Measurements from ENCODE around the gene RPL38. TPM values are rescaled to one million over a fixed set of nuclear protein-coding genes. Genes with fewer than 3 reads are reported as not detected.

Gene RPL38
- total and polyA plus RNA-seq, 2 experiments from 2014 or later, result 176 to 986 TPM

DNA sequence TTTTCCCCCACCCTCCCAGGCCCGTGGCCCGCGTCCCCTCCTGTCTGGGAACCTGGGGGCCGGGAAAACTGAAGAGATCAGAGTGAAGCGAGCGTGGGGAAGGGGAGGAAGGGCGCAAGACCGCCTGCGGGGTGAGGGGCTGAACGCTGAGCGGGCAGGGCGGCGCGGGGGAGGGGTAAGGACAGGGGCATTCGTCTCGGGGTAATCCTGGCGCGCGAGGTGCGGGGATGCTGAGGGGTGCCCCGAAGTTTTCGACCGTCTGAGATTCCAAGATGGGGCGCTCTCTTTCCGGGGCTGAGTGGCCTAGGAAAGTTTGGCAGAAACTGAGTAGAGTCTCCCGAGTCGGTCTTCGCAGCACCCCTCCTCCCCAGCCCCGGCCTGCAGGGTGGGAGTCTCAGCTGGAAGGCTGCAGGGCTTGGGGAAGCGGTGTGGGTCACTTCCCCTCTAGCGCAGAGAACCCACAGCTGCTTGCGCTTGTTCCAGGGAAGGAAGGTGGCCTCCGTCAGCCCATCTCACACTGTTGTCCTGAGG, 10.4 kb downstream of the RPL38 start:
- 27 to 53% methylated on average over 10 to 33 of the region's 33 CpGs for WGBS, 2 experiments (ENCODE audit: low coverage in 1 of 2, low lambda C conversion rate in 2 of 2, missing lambda C conversion rate in 2 of 2)
- Histone ChIP-seq H3K9me2 (ENCODE audit: insufficient read depth) (no peaks in the 10 kb centered on the region), H3K9ac (no peak overlapping the region), H2AFZ (0 out of 2 replicates have a peak overlapping the region, but pooled peaks have one; percentile 90), H3K4me3 (peak overlapping the region; percentile 86; the same call in 1 of the 2 replicates), H3K36me3 (ENCODE audit: low read depth) (peaks cover 13% of the 10 kb centered on the region), H3F3A (ENCODE audit: insufficient read depth) (peaks cover 28% of the 10 kb centered on the region), H3K9me3 (ENCODE audit: low read depth) (no peaks in the 10 kb centered on the region), H3K4me1 (ENCODE audit: insufficient read depth) (peaks cover 26% of the 10 kb centered on the region), H3K4me2 (ENCODE audit: unreplicated experiment) (no peak overlapping the region), H4K20me1 (ENCODE audit: insufficient read depth) (peaks cover 4% of the 10 kb centered on the region; the same call in 1 of the 2 replicates), H3K79me2 (ENCODE audit: insufficient read depth) (peaks cover 2% of the 10 kb centered on the region; the same call in 1 of the 2 replicates), H3K27me3 (replicated peaks; ENCODE audit: insufficient read depth) (no peaks in the 10 kb centered on the region), H3K27ac (no peak overlapping the region)
- in situ Hi-C loops (cut with MboI), result no loop called here
- DNase-seq, result no peak
- no peak for TF ChIP-seq EZH2phosphoT487 (IDR thresholded peaks at IDR 0.05; ENCODE audit: insufficient read depth, low read depth)
- no peak for TF ChIP-seq EZH2 (IDR thresholded peaks at IDR 0.05; ENCODE audit: insufficient read depth, poor library complexity, severe bottlenecking)

GRCh38 chr17:74214484-74215341, 11.2 kb downstream of the RPL38 start:
- Histone ChIP-seq H3K27me3 (replicated peaks; ENCODE audit: insufficient read depth) (no peaks in the 10 kb centered on the region), H2AFZ (no peak overlapping the region), H3K4me1 (ENCODE audit: insufficient read depth) (peaks cover 26% of the 10 kb centered on the region), H3K9ac (no peak overlapping the region), H3K4me3 (no peak overlapping the region), H3K4me2 (ENCODE audit: unreplicated experiment) (no peak overlapping the region), H3K36me3 (ENCODE audit: low read depth) (peaks cover 5% of the 10 kb centered on the region), H3F3A (ENCODE audit: insufficient read depth) (peaks cover 20% of the 10 kb centered on the region), H3K9me3 (ENCODE audit: low read depth) (no peaks in the 10 kb centered on the region), H3K79me2 (ENCODE audit: insufficient read depth) (no peaks in the 10 kb centered on the region), H3K9me2 (ENCODE audit: insufficient read depth) (no peaks in the 10 kb centered on the region), H4K20me1 (ENCODE audit: insufficient read depth) (peaks cover 4% of the 10 kb centered on the region; the same call in 1 of the 2 replicates), H3K27ac (no peak overlapping the region)
- WGBS, 2 experiments (ENCODE audit: low coverage in 1 of 2, low lambda C conversion rate in 2 of 2, missing lambda C conversion rate in 2 of 2), result 55 to 57% methylated on average over 16 of the region's 16 CpGs
- in situ Hi-C loops (cut with MboI), result no loop called here
- DNase-seq, result no peak
- TF ChIP-seq EZH2 (IDR thresholded peaks at IDR 0.05; ENCODE audit: insufficient read depth, poor library complexity, severe bottlenecking) (no peak), EZH2phosphoT487 (IDR thresholded peaks at IDR 0.05; ENCODE audit: insufficient read depth, low read depth) (no peak)

- Histone ChIP-seq H3K9me2 (ENCODE audit: insufficient read depth) (no peaks in the 10 kb centered on the region), H3K9ac (no peak overlapping the region), H3K27me3 (replicated peaks; ENCODE audit: insufficient read depth) (no peaks in the 10 kb centered on the region), H3K4me3 (no peak overlapping the region), H3K79me2 (ENCODE audit: insufficient read depth) (no peaks in the 10 kb centered on the region), H3F3A (ENCODE audit: insufficient read depth) (peaks cover 14% of the 10 kb centered on the region), H3K9me3 (ENCODE audit: low read depth) (no peaks in the 10 kb centered on the region), H3K4me1 (ENCODE audit: insufficient read depth) (peaks cover 23% of the 10 kb centered on the region), H3K36me3 (ENCODE audit: low read depth) (no peaks in the 10 kb centered on the region), H3K27ac (no peak overlapping the region), H3K4me2 (ENCODE audit: unreplicated experiment) (no peak overlapping the region), H4K20me1 (ENCODE audit: insufficient read depth) (no peaks in the 10 kb centered on the region; the same call in 1 of the 2 replicates), H2AFZ (no peak overlapping the region)
- no peak for DNase-seq
- 68 to 81% methylated on average over 6 of the region's 6 CpGs for WGBS, 2 experiments (ENCODE audit: low coverage in 1 of 2, low lambda C conversion rate in 2 of 2, missing lambda C conversion rate in 2 of 2)
- no peak for TF ChIP-seq EZH2phosphoT487 (IDR thresholded peaks at IDR 0.05; ENCODE audit: insufficient read depth, low read depth)
- in situ Hi-C loops (cut with MboI), result no loop called here
These were observed 11.9 kb downstream of the RPL38 start for GRCh38 chr17:74215342-74215727.

GRCh38 chr17:74216505-74216904, 13.0 kb downstream of the RPL38 start:
- Histone ChIP-seq H3K4me1 (ENCODE audit: insufficient read depth) (peaks cover 12% of the 10 kb centered on the region), H3K36me3 (ENCODE audit: low read depth) (no peaks in the 10 kb centered on the region), H3K9me2 (ENCODE audit: insufficient read depth) (no peaks in the 10 kb centered on the region), H3K27me3 (replicated peaks; ENCODE audit: insufficient read depth) (no peaks in the 10 kb centered on the region), H2AFZ (no peak overlapping the region), H3K9ac (no peak overlapping the region), H3K4me2 (ENCODE audit: unreplicated experiment) (no peak overlapping the region), H3K4me3 (no peak overlapping the region), H3K79me2 (ENCODE audit: insufficient read depth) (no peaks in the 10 kb centered on the region), H3K27ac (no peak overlapping the region), H3F3A (ENCODE audit: insufficient read depth) (0 out of 2 replicates have a peak, but pooled peaks cover 5% of the 10 kb centered on the region), H3K9me3 (ENCODE audit: low read depth) (no peaks in the 10 kb centered on the region), H4K20me1 (ENCODE audit: insufficient read depth) (no peaks in the 10 kb centered on the region)
- in situ Hi-C loops (cut with MboI), result no loop called here
- WGBS, 2 experiments (ENCODE audit: low coverage in 1 of 2, low lambda C conversion rate in 2 of 2, missing lambda C conversion rate in 2 of 2), result 66 to 75% methylated on average over 5 of the region's 5 CpGs
- no peak for DNase-seq
- no peak for TF ChIP-seq EZH2phosphoT487 (IDR thresholded peaks at IDR 0.05; ENCODE audit: insufficient read depth, low read depth)
- TF ChIP-seq EZH2 (IDR thresholded peaks at IDR 0.05; ENCODE audit: insufficient read depth, poor library complexity, severe bottlenecking), result no peak
